OCI-LY1 (cell line): ENCODE data around the gene ALS2CL.

ENCODE experiments used
- H2AFZ ChIP-seq: fragments of 200-600 bp; sonication (generic), shearing (Covaris generic); 2 replicates; pipeline ENCODE4 v1.6.0; 2014; ENCODE audit warnings: antibody characterized with exemption, mild to moderate bottlenecking, low read length
- H3F3A ChIP-seq: fragments of 200-600 bp; sonication (generic), shearing (Covaris generic); 2 replicates; pipeline ENCODE4 v1.6.0; 2014; ENCODE audit warnings: mild to moderate bottlenecking, antibody characterized with exemption, low read length, moderate library complexity; ENCODE audit not compliant: insufficient read depth
- H3K27ac ChIP-seq: fragments of 200-600 bp; sonication (generic); 2 replicates; pipeline ENCODE4 v1.5.1; 2014; ENCODE audit warnings: low read length, mixed run types, mild to moderate bottlenecking, low read depth; ENCODE audit not compliant: poor library complexity, severe bottlenecking
- H3K27me3 ChIP-seq: fragments of 200-600 bp; sonication (generic); 2 replicates; pipeline ENCODE4 v1.6.0; 2014; ENCODE audit warnings: antibody characterized with exemption, mild to moderate bottlenecking, low read length, moderate library complexity; ENCODE audit not compliant: insufficient read depth
- H3K36me3 ChIP-seq: fragments of 200-600 bp; sonication (generic); 2 replicates; pipeline ENCODE4 v1.6.1; 2014; ENCODE audit warnings: mild to moderate bottlenecking, antibody characterized with exemption, low read length, moderate library complexity, mixed read lengths; ENCODE audit not compliant: insufficient read depth
- H3K4me1 ChIP-seq: fragments of 200-600 bp; sonication (generic); 2 replicates; pipeline ENCODE4 v1.5.1; 2014; ENCODE audit warnings: mild to moderate bottlenecking, low read length, moderate library complexity; ENCODE audit not compliant: insufficient read depth, severe bottlenecking
- H3K4me2 ChIP-seq: fragments of 200-600 bp; sonication (generic), shearing (Covaris generic); 2 replicates; pipeline ENCODE4 v1.6.1; 2014; ENCODE audit warnings: low read length
- H3K4me3 ChIP-seq: fragments of 200-600 bp; sonication (generic); 2 replicates; pipeline ENCODE4 v1.5.1; 2014; ENCODE audit warnings: low read length, low read depth, mild to moderate bottlenecking, mixed read lengths; ENCODE audit not compliant: poor library complexity, severe bottlenecking
- H3K79me2 ChIP-seq: fragments of 200-600 bp; shearing (Covaris generic); 2 replicates; pipeline ENCODE4 v1.6.1; 2016; ENCODE audit warnings: mixed run types, low read length, mixed read lengths; ENCODE audit not compliant: insufficient read depth
- H3K9ac ChIP-seq: fragments of 200-600 bp; sonication (generic), shearing (Covaris generic); 2 replicates; pipeline ENCODE4 v1.6.1; 2014; ENCODE audit warnings: mild to moderate bottlenecking, low read length, mixed read lengths
- H3K9me2 ChIP-seq: fragments of 200-600 bp; sonication (generic), shearing (Covaris generic); 2 replicates; pipeline ENCODE4 v1.6.1; 2014; ENCODE audit warnings: low read depth, mild to moderate bottlenecking, low read length, mixed read lengths
- H3K9me3 ChIP-seq: fragments of 200-600 bp; shearing (Covaris generic); 2 replicates; pipeline ENCODE4 v1.6.1; 2014; ENCODE audit warnings: low read length, mixed read lengths
- H4K20me1 ChIP-seq: fragments of 200-600 bp; sonication (generic), shearing (Covaris generic); 2 replicates; pipeline ENCODE4 v1.6.0; 2016; ENCODE audit warnings: mild to moderate bottlenecking, low read length; ENCODE audit not compliant: insufficient read depth
- CTCF ChIP-seq: fragments of 200-600 bp; sonication (generic), shearing (Covaris generic); IDR thresholded peaks from 2 replicates; pipeline ENCODE4 v1.5.1; 2017; ENCODE audit warnings: mild to moderate bottlenecking, antibody characterized with exemption, low read length, moderate library complexity, mixed read lengths
- EZH2 ChIP-seq: fragments of 200-600 bp; sonication (generic), shearing (Covaris generic); IDR thresholded peaks from 2 replicates; pipeline ENCODE4 v1.8.0; 2017; ENCODE audit warnings: borderline replicate concordance, mixed run types, mild to moderate bottlenecking, antibody characterized with exemption, low read length, moderate library complexity, mixed read lengths

ALS2CL gene

GRCh38 chr3:46655271-46655670, 38.2 kb downstream of the ALS2CL start:
- Histone ChIP-seq H3F3A (no peaks in the 10 kb centered on the region), H3K36me3 (no peaks in the 10 kb centered on the region), H3K4me2 (no peak overlapping the region), H3K79me2 (no peaks in the 10 kb centered on the region), H3K9me2 (no peaks in the 10 kb centered on the region), H4K20me1 (no peaks in the 10 kb centered on the region), H2AFZ (no peak overlapping the region), H3K27ac (no peak overlapping the region), H3K4me1 (no peaks in the 10 kb centered on the region), H3K27me3 (0 out of 2 replicates have a peak, but pooled peaks cover 8% of the 10 kb centered on the region), H3K4me3 (no peak overlapping the region), H3K9me3 (peaks cover 7% of the 10 kb centered on the region; the same call in 1 of the 2 replicates), H3K9ac (no peak overlapping the region)
- no peak for TF ChIP-seq EZH2
- no peak for TF ChIP-seq CTCF

- Histone ChIP-seq H3K9me3 (peaks cover 7% of the 10 kb centered on the region; the same call in 1 of the 2 replicates), H3K4me2 (no peak overlapping the region), H3K4me3 (no peak overlapping the region), H2AFZ (no peak overlapping the region), H3K9ac (no peak overlapping the region), H3K79me2 (no peaks in the 10 kb centered on the region), H3K27me3 (0 out of 2 replicates have a peak, but pooled peaks cover 8% of the 10 kb centered on the region), H3K27ac (no peak overlapping the region), H3K4me1 (no peaks in the 10 kb centered on the region), H3K9me2 (no peaks in the 10 kb centered on the region), H3F3A (no peaks in the 10 kb centered on the region), H4K20me1 (no peaks in the 10 kb centered on the region), H3K36me3 (no peaks in the 10 kb centered on the region)
- TF ChIP-seq CTCF, result no peak
- TF ChIP-seq EZH2, result no peak
Observed at GRCh38 chr3:46651084-46651483, 42.4 kb downstream of the ALS2CL start.

GRCh38 chr3:46649436-46649835, 44.0 kb downstream of the ALS2CL start:
- no peaks in the 10 kb centered on the region for H3K4me1 ChIP-seq
- no peak overlapping the region for H3K27ac ChIP-seq
- 0 out of 2 replicates have a peak, but pooled peaks cover 8% of the 10 kb centered on the region for H3K27me3 ChIP-seq
- H3K79me2 ChIP-seq, result no peaks in the 10 kb centered on the region
- TF ChIP-seq EZH2 (no peak), CTCF (no peak)
- no peak overlapping the region for H3K9ac ChIP-seq
- H2AFZ ChIP-seq, result no peak overlapping the region
- no peak overlapping the region for H3K4me3 ChIP-seq
- no peaks in the 10 kb centered on the region for H3K36me3 ChIP-seq
- H3K4me2 ChIP-seq, result no peak overlapping the region
- H3K9me2 ChIP-seq, result no peaks in the 10 kb centered on the region
- no peaks in the 10 kb centered on the region for H4K20me1 ChIP-seq
- no peaks in the 10 kb centered on the region for H3F3A ChIP-seq
- peaks cover 7% of the 10 kb centered on the region; the same call in 1 of the 2 replicates for H3K9me3 ChIP-seq
